Stimulated activated CD8-positive, alpha-beta memory T cell treated with anti-CD3 and anti-CD28 coated beads, Interleukin-4, amount 100 ng/mL, for 4 hours (primary cell): ENCODE measurements around the gene RPS6KA2.
"Not testable (repeated sequence)": the region's sequence is repeated elsewhere in the genome, so short reads cannot be mapped to it uniquely, and the experiment has no call there.

Experiments
- DNase-seq, 2 donors: peaks; one replicate each; pipeline ENCODE4 v3.0.0-alpha.2; 2020; ENCODE audit warnings: low read depth in 2 of 2, low spot score in 1 of 2

Gene RPS6KA2

GRCh38 chr6:166558156-166559005 lies 68.7 kb downstream of the RPS6KA2 start:
- DNase-seq, result no peak

GRCh38 chr6:166556863-166557322 lies 70.2 kb downstream of the RPS6KA2 start:
- DNase-seq, result no peak

GRCh38 chr6:166556336-166556735 lies 70.7 kb downstream of the RPS6KA2 start:
- DNase-seq, result no peak

- no peak for DNase-seq
These were observed 72.0 kb downstream of the RPS6KA2 start for GRCh38 chr6:166555086-166555485.

- DNase-seq, result no peak
These were observed 72.7 kb downstream of the RPS6KA2 start for GRCh38 chr6:166554316-166554715.

GRCh38 chr6:166553563-166554271 lies 73.3 kb downstream of the RPS6KA2 start:
- DNase-seq, result no peak

- no peak for DNase-seq
These were observed 74.5 kb downstream of the RPS6KA2 start for GRCh38 chr6:166552600-166552999.

GRCh38 chr6:166551754-166552495 lies 75.1 kb downstream of the RPS6KA2 start:
- no peak for DNase-seq

- DNase-seq, result no peak
These were observed 80.4 kb downstream of the RPS6KA2 start for GRCh38 chr6:166546653-166547052.

- DNase-seq, result no peak
These were observed 81.7 kb downstream of the RPS6KA2 start for GRCh38 chr6:166545156-166546034.

- DNase-seq, result no peak
These were observed 82.8 kb downstream of the RPS6KA2 start for GRCh38 chr6:166544296-166544605.

GRCh38 chr6:166543603-166544295 lies 83.3 kb downstream of the RPS6KA2 start:
- DNase-seq, result no peak

GRCh38 chr6:166542580-166542912 lies 84.5 kb downstream of the RPS6KA2 start:
- DNase-seq, result no peak

GRCh38 chr6:166541876-166542579 lies 85.0 kb downstream of the RPS6KA2 start:
- DNase-seq, result no peak

- DNase-seq, result no peak
These were observed 85.7 kb downstream of the RPS6KA2 start for GRCh38 chr6:166541366-166541765.

- DNase-seq, result peak; percentile 7 to 50
These were observed 86.3 kb downstream of the RPS6KA2 start for GRCh38 chr6:166540631-166541331.

- DNase-seq, result no peak
These were observed 87.5 kb downstream of the RPS6KA2 start for GRCh38 chr6:166539543-166539942.

GRCh38 chr6:166539011-166539385 lies 88.1 kb downstream of the RPS6KA2 start:
- DNase-seq, result not testable (repeated sequence)
